22Rv1 (cell line): ENCODE data around the gene GDPD2.

ENCODE experiments used
- H3K27ac ChIP-seq: fragments of 450-650 bp; 2 replicates; pipeline ENCODE4 v1.5.1; 2017
- CTCF ChIP-seq: fragments of 450-650 bp; IDR thresholded peaks from 2 replicates; pipeline ENCODE4 v1.5.1; 2017; ENCODE audit warnings: mild to moderate bottlenecking
- ZFX ChIP-seq: fragments of 450-650 bp; IDR thresholded peaks from 2 replicates; pipeline ENCODE4 v1.6.1; 2017; ENCODE audit warnings: antibody characterized with exemption, borderline replicate concordance

Gene GDPD2

GRCh38 chrX:70432936-70433847 lies 10.1 kb downstream of the GDPD2 start:
- H3K27ac ChIP-seq: peak overlapping the region; percentile 73
- TF ChIP-seq ZFX: no peak
- no peak for TF ChIP-seq CTCF

GRCh38 chrX:70433848-70434351 lies 10.8 kb downstream of the GDPD2 start:
- TF ChIP-seq ZFX (no peak), CTCF (peak; percentile 77)
- H3K27ac ChIP-seq: peak overlapping the region; percentile 73

GRCh38 chrX:70434352-70434866 lies 11.3 kb downstream of the GDPD2 start:
- H3K27ac ChIP-seq: peak overlapping the region; percentile 73
- TF ChIP-seq CTCF (no peak), ZFX (no peak)

GRCh38 chrX:70434914-70435586 lies 11.9 kb downstream of the GDPD2 start:
- TF ChIP-seq ZFX (no peak), CTCF (no peak)
- no peak overlapping the region for H3K27ac ChIP-seq

- TF ChIP-seq CTCF (no peak), ZFX (no peak)
- H3K27ac ChIP-seq: no peak overlapping the region
Measured at GRCh38 chrX:70436343-70436742, 13.2 kb downstream of the GDPD2 start.

- H3K27ac ChIP-seq: no peak overlapping the region
- no peak for TF ChIP-seq CTCF
- no peak for TF ChIP-seq ZFX
Measured at GRCh38 chrX:70437011-70437410, 13.9 kb downstream of the GDPD2 start.
